Stimulated activated CD4-positive, alpha-beta T cell treated with anti-CD3 and anti-CD28 coated beads, Interleukin-12 subunit alpha, Interleukin-12 subunit beta, amount 100 ng/mL, for 4 hours (primary cell): Measurements from ENCODE around the gene PRR36.
"Not testable (repeated sequence)": the region's sequence is repeated elsewhere in the genome, so short reads cannot be mapped to it uniquely, and the experiment has no call there.

ENCODE experiments used
- DNase-seq: peaks from one replicate; pipeline ENCODE4 v3.0.0-alpha.2; 2020

The PRR36 gene

DNA sequence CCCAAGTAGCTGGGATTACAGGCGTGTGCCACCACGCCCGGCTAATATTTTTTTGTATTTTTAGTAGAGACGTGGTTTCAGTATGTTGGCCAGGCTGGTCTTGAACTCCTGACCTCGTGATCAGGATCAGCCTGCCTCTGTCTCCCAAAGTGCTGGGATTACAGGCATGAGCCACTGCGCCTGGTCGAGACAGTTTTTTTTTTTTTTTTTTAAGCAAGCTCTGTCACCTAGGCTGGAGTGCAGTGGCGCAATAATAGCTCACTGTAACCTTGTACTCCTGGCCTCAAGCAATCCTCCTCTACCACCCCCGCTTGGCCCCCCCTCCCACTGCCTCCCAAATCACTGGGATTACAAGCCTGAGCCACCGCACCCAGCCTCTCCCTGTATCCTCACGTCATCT lies 23.1 kb upstream of the PRR36 start:
- no peak for DNase-seq

DNA sequence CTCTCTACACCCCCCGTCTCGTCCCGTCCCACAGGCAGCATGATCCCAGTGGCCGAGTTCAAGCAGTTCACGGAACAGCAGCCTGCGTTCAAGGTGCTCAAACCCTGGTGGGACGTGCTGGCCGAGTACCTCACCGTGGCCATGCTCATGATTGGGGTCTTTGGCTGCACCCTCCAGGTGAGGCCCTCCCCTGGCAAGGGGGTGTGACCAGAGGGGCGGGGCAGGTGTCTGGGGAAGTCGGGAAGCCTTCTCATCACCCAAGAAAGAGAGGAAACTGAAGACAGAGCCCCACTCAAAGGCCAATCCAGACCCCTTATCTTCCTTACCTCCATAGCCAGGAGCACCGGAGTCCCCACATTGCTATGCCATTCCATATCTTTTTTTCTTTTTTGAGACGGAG lies 21.4 kb upstream of the PRR36 start:
- DNase-seq, result no peak

DNA sequence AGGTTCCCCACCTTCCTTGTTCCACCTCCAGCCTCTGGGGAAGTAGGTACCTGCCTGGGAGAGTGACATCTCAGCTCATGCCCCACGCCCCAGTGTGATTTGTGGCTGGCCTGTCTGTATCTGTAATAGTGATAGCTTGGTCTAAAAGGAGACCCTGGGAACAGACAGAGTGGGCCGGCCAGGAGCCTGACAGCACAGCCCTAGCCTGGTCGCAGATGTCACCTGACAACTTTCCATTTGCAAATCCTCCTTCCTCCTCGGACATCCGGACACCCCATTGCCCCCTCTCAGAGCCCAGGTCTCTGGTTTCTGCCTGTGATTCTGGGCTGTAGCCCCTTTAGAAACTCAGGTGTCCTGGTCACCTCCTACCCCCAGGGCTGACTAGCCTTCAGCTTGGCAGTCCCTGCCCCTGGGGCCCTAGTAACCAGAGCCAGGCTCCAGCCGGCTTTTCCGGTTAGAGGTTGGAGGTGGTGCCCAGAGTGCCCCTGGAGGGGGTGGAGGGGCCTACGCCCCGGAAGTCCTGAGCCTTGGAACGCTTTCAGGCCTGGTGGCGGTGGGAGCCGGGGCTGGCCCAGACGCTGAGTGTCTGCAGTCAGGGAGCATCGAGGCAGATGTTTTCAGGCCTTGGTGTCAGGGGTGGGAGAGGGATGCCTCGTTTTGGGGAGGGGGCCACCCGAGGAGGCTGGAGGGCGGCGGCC lies 20.6 kb upstream of the PRR36 start:
- no peak for DNase-seq

DNA sequence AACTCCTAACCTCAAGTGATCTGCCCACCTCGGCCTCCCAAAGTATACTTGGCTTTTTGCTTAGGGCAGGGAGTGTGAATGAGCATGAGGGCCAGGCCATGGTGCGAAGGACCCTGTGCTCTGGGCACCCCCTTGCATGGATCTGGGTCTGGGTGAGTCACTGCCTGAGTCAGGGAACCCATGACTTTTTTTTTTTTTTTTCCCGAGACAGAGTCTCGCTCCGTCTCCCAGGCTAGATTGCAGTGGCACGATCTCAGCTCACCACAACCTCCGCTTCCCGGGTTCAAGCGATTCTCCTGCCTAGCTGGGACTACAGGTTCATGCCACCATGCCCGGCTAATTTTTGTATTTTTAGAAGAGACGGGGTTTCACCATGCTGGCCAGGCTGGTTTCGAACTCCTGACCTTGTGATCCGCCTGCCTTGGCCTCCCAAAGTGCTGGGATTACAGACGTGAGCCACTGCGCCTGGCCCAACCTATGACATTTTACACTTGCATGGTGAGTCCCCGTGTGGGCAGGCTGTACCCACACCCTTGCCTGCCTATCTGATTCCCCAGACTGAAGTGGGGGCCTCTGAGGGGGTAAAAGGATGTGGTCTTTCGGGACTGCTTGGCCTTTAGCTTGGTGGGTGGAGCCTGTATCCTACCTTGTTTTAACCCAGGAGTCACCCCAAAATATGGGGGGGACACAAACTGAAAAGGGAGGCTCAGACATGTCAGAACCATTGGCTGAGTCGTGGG lies 19.3 kb upstream of the PRR36 start:
- not testable (repeated sequence) for DNase-seq

DNA sequence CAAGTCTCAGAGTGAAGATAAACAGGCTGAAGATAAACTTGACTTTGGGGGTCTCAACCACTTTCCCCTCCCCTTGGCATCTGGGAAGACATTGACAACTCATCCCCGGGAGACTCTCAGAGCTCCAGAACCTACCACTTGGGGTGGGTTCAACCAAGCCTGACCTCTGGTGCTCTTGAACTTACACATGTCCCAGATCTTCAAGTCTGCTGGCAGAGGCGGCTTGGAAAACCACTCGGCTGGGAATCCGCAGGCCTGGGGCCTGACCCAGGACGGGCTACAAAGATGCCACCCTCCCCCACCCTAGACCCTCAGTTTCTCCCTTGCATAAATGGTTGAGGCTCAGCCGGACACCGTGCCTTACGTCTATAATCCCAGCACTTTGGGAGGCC lies 14.6 kb upstream of the PRR36 start:
- DNase-seq, result no peak

DNA sequence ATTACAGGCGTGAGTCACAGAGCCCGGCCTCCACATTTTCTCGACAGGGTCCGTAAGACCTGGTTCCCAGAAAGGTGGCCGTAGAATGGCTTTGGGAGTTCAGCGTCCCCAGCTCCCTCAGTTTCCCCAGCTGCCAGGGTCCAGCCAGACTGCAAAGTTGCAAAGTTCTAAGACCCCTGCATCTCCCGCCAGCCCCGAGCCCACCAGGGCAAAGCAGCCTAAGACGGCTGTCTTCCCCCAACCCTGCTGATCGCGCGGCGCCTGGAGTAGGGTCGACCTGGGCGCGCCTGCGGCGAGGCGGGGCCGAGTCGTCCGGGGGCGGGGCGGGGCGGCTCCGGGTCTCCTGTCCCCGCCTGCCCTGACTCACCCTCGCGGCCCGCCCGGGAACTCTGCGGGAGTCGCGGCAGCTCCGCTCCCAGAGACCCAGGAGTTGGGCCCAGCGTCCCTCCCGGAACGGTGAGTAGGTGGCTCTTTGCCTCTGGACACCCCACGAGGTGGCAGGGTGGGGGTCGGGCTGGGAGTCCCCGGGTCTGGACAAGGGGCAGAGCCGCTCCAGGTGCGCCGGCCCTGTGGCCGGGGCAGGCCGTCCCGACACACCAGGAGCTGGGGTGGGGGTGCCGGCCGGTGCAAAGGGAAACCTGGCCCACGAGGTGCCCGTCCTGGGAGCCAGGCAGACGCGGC lies 14.1 kb upstream of the PRR36 start, which contains the start of gene LRRC8E:
Gene LRRC8E, plus strand, starts transcription at position 366 of the 681 bp plus-strand sequence. CDS start 7,094 bp downstream, outside the sequence.
- DNase-seq, result peak; percentile 53

DNA sequence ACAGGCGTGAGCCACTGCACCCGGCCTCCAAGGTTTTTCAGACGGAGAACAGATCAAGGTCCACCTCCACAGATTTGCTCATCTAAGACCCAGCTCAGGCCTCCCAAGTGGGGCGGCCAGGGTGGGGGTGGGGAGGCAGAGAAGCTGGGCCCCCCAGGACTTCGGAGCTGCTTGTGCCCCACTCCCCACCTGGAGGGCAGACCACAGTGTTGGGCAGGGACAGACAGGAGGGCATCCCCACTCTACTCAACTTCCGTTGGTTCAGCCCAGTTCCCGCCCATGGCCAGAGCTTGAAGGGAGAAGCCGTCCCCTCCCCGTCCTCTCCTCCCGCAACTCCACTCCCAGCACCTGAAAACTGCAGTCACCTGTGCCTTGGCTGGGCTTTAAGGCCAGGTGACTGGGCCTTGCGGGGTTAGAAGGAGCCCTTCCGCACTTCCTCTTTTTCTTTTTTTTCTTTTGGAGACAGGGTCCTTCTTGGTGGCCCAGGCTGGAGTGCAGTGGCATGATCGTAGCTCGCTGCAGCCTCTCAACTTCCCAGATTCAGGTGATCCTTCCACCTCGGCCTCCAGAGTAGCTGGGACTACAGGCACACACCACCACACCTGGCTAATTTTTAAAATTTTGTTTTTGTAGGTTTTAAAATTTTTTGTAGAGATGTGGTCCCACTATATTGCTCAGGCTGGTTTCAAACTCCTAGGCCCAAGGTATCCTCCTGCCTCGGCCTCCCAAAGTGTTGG lies 13.4 kb upstream of the PRR36 start:
- DNase-seq, result no peak

DNA sequence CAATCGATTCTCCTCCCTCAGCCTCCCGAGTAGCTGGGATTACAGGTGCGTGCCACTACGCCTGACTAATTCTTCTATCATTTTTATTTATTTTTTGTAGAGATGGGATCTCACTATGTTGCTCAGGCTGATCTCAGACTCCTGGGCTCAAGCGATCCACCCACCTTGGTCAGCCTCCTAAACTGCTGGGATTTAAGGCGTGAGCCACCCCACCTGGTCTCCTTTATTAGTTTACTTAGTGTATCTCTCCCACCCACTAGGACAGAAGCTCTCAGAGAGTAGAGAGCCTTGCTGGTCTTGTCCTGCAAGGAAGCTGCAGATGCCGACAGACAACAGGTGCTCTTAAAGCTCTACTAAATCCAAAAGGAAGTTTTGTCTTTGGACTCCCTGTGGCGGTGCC lies 11.6 kb upstream of the PRR36 start:
- DNase-seq, result no peak

DNA sequence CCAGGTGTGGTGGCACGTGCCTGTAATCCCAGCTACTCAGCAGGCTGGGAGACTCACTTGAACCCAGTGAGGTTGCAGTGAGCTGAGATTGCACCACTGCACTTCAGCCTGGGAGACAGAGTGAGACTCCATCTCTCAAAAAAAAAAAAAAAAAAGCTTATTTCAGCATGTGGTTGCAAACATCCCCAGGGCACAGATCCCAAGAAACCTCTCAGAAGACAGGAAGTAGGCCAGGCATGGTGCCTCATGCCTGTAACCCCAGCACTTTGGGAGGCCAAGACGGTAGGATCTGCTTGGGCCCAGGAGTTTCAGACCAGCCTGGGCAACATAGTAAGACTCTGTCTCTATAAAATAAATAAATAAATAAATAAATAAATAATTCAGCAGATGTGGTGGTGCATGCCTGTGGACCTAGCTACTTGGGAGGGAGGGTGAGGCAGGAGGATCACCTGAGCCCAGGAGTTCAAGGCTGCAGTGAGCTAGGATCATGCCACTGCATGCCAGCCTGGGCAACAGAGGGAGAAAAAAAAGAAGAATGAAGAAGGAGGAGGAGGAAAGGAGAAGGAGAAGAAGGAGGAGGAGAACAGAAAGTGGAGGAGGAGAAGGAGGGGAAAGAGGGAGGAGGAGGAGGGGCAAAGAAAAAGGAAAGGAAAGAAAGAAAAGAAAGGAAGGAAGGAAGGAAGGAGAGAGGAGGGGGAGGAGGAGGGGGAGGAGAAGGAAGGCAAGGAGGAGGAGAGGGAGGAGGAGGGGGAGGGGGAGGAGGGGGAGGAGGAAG lies 9.8 kb upstream of the PRR36 start:
- no peak for DNase-seq

DNA sequence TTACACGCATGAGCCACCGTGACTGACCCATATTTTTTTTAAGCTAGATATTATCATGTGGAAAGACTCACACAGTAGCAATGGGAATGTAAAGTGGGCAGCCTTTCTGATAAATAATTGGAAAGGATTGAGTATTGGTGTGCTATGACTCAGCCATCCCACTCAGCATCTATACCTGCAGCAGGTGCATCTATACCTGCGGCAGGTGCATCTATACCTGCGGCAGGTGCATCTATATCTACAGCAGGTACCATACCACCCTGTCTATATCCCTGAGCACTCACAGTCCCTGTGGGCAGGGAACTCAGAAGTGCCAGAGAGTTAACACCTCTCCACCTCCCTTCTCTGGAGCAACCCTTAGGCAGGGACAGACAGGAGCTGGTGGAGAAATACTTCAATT lies 8.9 kb upstream of the PRR36 start:
- DNase-seq, result no peak

DNA sequence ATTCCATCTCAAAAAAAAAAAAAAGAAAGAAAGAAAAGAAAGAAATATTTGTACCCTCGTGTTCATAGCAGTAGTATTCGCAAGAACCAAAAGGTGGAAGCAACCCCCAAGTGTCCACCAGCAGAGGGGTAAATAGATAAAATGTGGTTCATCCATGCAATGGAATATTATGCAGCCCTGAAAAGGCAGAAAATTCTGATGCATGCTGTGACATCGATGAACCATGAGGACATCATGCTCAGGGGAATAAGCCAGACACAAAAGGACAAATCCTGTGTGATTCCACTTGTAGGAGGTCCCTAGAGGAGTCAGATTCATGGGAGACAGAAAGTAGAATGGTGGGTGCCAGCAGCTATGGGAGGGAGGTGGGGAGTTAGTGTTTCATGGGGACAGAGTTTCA lies 7.7 kb upstream of the PRR36 start:
- no peak for DNase-seq

DNA sequence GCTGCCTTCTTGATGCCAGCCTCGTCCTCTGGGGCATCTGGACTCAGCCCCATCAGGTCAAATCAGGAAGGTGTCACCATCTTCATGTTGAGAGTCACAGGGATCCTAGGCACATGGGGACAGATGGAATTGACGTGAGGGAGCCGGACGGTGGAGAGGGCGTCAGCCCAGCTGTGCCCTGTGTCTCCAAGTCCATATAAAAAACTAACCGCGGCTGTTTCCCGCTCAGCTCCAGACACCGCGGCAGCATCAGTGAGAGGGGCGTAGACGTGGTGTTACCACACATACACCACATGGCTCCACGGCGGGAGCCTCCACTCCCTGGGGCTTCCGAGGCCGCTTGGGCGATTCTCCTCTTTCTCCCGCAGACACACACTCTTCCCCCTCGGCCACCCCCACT lies 5.6 kb upstream of the PRR36 start:
- no peak for DNase-seq

DNA sequence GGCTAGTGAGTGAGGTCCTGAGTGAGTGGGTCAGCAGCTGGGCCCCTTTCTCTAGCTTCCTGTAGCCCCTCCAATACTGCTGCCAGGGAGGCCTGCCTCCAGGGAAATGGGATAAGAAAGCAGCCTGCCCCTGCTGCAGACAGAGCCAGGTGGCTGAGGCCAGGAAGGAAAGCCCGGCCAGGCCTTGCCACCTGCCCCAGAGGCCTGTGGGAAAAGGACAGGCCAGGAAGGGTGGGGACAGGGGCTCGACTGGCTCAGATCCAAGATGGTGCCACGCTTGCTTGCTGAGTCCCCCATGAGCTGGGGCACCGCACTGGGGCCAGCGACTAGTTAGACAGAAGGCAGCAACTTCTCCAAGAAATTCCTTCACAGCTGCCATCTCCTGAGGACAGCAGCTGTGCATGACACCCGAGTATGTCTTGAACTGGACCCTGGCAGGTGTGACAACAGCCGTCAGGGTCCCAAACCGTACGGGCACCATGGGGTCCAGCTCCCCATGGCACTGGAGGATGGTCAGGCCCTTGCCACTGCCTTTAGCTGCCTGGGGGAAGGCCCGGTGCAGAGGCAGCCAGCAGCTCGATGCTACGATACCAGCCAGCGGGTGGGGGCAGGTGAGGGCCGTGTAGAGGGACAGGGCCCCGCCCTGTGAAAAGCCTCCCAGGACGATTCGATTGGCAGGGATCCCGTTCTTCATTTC lies 5.1 kb upstream of the PRR36 start:
- no peak for DNase-seq

DNA sequence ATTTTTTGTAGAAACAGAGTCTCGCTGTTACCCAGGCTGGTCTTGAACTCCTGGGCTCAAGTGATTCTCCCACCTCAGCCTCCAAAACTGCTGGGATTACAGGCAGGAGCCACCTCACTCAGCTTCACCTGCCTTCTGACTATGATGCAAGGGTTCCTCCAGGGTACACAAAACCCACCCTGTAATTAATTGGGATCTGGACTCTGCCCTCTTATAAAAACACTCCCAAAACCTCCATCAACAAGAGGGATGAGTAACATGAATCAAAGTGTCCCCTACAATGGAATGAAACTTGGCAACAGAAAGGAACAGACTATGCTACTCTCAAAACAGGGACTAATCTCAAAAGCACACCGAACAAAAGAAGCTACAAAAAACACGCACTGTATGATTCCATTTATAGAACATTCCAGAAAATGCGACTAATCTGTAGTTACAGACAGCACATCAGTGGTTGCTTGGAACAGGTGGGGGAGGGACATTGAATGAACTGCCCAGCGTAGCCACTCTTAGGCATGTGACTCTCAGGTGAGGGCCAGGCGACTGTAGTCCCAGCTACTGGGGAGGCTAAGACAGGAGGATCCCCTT lies 3.2 kb upstream of the PRR36 start:
- no peak for DNase-seq

DNA sequence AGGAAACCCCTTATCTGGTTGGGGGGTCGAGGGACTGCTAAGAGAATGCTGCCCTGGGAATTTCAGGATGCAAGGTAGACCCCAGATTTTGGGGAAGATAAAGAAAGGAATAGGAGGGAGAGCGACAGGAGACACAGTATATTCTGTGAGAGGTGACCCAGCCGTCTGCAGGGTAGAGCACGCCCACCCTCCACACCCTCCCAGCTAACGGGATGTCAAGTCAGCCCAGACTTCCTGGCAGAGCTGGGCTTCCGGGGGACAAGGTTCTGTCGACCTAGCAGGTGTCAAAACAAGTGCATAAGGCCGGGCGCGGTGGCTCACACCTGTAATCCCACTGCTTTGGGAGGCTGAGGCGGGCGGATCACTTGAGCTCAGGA lies 695 bp upstream of the PRR36 start:
- no peak for DNase-seq

DNA sequence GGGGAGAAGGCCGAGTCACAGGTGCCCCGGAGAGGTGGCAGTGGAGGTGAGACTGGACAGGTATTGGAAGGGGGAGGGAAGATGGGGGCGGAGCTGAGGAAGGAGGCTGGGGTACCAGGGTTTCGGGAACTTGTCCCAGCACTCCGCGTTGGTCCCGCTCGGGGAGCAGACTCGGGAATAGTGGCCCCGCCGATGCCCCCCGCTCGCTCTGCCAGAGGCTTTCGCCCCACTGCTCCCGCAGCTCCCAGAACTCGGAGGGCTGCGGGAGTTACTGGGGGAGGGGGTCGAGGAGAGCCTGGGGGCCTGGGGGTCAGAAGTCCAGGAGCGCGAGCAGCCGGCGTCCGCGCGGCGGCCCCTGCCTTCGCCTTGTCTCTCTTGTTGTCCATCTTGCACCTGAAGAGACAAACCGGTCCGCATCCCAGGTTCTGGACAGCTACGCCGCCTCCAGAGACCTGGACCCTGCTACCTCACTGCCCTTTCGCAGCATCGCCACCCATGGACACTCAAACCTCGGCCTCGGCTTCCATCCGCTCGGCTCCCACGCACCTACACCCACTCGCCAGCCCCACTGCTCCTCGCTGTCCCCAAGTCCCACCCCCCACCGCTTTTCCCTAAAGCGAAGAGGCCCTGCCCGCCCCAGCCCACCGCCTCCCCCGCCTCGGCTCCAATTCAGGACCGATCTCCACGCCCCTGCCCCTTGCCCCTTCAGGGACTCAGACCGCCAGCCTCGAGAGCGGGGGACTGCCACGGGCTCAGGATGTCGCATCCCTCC lies 700 bp downstream of the PRR36 start:
- no peak for DNase-seq

DNA sequence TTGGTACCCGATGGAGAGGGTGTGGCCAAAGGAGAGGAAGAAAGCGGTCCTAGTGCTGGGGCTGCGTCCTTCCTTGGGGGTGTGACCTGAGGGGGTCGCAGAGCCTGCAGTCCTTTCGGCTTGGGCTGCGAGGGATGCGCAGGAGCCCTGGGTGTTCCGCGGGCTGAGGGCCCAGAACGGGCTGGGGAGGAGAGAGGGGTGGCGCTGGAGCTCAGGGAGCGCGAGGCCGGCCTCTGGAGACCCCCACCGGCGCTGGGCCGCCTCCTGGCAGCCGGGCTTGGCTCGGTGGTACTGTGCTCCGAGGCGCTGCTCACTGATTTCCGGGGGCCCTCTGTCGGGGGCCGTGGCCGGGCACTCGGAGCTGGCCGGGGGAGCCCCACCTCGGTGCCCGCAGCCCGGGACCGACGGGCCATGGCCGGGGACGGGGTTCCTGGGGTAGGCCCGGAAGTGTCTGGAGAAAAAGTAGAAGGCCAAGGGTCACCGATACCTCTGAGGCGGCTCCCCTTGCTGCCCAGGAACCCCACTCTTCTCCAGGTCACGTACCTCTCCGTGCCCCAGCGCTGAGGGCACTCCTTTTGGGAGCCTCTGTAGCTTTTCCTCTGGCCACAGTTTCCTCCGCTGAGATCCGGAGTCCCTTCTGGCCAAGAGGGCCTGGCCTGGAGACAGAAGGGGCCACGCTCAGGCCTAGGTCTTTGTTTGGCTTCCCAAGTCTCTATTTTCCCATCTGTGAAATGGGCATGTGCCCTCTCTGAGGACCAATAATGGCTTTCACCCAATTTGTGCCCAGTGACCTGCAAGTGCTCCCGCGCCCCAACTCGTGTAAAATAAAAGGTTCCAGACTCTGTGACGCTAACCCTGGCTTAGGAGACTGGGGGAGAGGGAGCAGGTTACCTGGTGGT lies 1.6 kb downstream of the PRR36 start:
- no peak for DNase-seq

DNA sequence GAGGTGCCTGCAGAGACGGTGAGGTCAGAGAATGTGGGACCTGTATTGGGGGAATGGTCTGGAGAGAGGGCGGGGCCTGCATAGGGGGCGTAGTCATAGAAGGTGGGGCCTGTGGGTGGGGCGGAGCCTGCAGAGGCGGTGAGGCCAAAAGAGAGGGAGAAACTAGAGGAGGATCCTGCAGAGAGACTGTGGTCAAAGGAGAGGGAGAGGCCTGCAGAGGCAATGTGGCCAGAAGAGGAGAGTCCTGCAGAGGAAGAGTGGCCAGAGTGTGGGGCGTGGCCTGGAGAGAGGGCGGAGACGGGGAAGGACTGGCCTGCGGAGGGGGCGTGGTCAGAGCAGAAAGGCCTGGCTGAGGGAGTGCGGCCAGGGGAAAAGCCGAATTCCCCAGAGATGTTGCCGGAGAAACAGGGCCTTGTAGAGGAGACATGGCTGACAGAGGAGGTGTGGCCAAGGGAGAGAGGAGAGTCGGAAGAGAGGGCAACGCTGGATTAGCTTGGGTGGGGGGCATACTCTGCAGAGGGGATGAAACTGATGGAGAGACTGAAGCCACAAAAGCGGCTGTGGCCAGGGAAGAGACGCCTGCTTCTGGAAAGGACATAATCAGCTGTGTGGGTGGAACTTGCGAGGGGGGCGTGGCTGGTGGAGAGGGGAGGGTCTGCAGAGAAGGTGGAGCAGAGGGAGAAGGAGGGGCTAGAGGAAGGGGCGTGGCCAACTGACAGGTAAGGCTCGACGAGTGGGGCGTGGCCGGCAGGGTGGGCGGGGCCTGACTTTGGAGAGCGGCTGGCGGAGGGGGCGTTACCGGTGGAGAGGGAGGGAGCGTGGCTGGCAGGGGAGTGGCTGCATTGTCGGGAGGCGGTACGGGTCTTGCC lies 2.5 kb downstream of the PRR36 start:
- peak; percentile 69 for DNase-seq
